Mononuclear cell (primary cell): ENCODE measurements around the gene PIK3CG. TPM values are rescaled to one million over a fixed set of nuclear protein-coding genes. Genes with fewer than 3 reads are reported as not detected.

ENCODE experiments used
- total RNA-seq: library from RNA; depleted of rRNA; stranded (reverse); fragments of >200 nt; gene quantifications from one replicate; pipeline ENCODE4 v1.2.3, GENCODE V29; 2012

PIK3CG gene
- total RNA-seq, 1 donor: 81.3 TPM

Other genes with a start within 250 kb of the PIK3CG start
- gene CCDC71L, start 204.1 kb upstream of the PIK3CG start, total RNA-seq: 34.5 TPM
- 62.1 TPM for gene PRKAR2B, start 179.4 kb downstream of the PIK3CG start, total RNA-seq